GM19099 (cell line): ENCODE data around the gene FAM186B.

Source experiments
- POLR2A ChIP-seq: IDR thresholded peaks from 3 replicates; pipeline ENCODE4 v1.6.1; 2011; ENCODE audit warnings: low read depth; ENCODE audit not compliant: insufficient read length; ENCODE audit errors: extremely low read depth

FAM186B gene

DNA sequence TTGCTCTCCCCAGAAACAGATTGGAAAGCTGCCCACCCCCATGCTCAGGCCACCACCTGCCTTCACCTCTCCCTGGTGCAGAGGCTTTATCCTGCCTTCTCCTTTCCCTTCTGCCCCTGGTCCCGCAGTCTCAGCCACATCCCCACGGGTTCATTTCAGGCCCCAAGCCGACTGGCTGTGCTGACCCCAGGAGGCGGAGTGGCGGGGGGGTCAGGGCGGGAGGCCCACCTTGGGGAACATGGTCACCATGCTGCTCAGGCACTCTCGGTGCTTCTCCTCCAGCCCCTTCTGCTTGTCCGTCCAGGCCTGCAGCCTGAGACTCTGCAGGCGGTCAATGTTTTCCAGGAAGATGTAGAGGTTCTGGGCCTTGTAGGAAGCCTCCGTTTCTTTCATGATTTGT, 6.9 kb downstream of the FAM186B start:
- TF ChIP-seq POLR2A, result no peak

DNA sequence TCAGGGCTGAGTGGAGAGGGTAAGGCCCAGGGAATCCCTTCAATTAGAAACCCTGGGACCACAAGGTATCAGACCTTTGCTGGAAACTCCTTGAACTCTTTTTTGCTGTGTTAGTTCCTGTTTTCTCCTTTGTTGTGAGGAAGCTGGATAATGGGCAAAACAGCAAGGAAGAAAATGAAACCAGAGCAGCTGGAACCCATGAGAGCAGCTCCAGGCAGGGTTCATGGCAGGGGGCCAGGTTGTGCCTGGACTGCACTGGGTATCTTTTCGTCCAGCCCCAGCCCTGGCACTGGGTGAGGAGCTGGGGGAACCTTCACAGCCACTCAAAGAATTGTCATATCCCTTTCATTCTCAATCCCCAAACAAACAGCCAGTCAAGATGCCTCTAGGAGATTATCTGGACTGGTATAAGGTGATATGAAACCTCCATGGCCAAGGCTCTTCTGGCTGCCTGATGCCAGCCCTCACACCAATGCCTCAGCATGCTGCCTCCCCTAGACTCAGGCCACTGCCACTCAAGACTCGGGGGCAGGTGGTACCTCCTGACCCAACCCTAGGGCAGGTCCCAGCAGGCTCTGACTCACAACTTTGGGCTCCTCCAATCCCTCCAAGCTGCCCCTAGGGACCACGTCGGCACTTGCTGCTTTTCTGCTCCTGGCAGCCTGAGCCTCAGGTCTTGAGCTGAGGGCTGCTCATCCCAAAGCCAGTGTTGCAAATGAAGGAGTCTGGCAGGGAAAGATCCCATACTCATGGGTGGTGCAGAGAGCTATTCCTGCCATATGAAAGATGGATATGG, 16.5 kb downstream of the FAM186B start:
- no peak for TF ChIP-seq POLR2A

DNA sequence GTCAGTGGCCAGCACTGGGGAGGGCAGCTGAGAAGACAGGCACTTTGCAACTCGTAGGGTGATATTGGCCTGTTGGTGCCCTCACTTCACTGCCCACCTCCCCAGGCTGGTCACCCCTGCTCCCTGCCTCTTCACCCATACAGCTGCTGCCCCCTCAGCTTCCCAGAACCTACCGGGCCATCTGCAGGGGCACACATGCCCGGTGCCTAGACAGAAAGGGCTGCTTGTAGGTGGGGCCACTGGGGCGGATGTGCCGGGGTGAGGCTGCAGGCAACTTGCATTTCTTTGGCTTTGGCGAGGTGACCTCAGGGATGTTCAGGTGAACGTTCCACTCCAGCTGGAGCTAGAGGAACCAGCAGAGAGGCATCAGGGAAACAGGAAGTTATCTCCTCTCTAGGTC, 17.2 kb downstream of the FAM186B start:
- TF ChIP-seq POLR2A, result no peak

DNA sequence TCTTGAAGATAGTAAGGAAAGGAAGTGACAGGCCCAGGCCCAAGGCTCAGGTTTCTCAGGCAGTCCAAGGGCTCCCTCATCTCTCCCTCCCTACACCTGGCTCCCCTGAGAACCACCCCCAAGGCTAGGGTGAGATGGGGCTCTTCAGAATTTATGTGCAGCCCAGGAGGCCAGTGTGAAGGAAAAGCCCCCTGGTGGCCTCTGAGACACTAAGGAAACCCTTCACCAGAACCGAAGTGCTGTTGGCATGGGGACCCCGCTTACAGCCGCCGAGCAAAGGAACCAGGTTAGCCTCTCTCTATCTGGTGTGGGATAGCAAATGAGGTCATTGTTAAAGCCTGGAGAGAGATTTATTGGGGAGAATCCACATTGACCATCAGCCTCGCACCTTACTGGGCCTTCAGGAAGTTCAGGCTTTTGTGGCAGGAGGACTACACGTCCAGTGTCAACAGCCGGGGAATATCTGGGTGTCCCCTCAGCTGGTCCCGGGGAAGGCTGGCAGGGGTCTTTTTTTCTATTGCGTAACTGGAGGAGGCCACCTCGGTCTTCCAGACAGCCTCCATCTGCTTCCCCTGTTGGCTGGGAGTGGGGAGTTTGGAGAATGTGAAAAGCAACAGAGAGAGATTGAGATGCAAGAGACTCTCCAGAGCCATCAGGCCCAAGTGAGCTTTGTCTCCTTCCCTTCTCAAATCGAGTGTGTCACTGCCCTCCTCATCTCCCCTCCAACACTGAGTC, 18.1 kb downstream of the FAM186B start:
- no peak for TF ChIP-seq POLR2A

DNA sequence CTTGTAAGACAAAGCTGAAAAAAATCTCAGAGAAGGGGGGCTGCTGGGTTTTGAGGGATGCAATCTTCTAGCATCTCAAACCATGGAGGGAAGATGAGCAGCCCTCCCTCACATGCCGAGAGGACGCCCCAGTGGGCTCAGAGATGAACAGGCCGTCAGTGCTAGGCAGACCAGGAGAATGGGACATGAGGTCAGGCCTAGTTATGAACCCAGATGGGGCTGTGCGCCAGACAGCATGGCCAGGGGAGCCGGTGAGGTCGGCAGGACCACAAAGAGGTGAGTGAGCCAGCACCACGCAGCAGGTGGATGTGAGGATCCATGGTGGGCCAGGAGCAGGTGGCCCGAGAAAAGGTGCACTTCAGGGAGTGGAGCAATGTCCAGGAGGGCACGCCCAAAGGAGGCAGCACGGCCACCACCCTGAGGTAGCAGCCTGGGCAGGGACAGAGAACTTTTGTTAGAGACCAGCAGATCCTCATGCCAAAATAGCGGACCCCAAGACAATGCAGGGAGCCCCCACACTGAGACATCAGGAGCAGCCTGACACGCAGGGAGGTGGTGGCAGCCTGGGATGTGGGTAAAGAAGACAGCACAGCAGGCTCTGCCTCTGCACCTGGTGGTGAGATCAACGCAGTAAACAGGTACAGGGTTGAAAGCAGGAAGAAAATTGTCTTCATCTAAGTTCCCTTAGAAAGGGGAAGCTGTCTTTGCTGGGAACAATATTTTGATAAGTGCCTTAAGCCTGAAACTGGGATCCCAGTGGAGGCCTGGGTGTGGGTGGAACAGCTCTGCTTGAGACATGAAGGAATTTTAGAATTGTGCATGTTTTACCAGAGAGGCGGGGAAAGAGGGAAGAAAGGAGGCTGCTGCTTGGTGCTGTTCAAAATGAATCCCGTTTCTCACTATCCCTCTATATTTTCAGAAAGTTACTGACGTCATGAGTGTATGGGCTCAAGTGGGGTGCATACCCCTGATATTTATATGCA, 19.7 kb downstream of the FAM186B start:
- no peak for TF ChIP-seq POLR2A

DNA sequence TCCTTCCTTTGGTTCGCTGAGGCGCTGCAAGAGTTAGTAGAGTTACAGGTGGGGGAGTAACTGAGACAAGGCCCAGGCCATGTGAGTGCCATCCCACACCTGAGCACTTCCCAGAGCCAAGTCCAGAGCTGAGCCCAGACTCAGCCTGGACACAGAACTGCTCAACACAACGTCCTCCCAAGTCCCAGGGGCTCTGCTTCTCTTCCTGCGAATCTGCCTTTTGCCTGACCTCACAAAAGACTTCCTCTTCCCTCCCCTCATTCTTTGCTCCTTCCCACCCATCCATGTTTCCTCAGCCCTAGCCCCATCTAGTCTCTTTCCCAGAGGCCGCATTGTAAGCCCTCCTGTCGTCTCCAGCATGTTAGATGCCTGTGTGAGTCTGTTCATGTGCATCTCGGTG, 20.8 kb downstream of the FAM186B start:
- no peak for TF ChIP-seq POLR2A

DNA sequence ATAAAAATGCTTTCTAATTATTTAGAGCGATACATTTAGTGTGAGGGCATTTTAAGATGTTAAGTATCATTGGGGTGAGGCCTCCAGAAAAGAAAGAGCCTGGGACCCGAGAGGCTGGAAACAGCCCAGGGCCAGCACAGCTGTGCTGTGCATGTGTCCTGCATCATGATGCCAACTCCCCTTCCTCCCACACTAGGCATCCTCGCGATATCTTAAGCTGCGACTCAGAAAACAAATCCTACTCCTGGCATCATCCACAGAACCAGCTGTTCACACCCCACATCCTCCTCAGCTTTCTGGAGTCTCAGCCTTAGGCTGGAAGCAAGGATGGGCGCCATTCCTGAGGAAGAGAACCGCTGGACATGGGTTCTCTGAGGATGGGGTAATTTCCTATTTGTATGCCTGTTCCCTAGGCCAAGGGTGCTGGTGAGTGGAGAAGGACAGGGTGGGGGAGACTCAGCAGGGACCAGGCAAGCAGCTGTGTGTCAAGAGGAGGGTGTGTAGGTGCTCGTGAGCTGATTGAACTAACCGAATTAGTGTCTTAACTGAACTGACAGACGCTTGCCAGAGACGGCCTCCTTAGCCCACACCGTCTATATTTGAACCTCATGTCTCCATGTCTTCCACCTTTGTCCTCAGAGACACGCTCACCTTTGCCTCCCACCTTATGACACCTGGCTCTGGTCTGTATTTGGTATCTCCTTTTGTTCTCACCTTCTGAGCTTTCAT, 21.9 kb downstream of the FAM186B start:
- TF ChIP-seq POLR2A, result no peak

DNA sequence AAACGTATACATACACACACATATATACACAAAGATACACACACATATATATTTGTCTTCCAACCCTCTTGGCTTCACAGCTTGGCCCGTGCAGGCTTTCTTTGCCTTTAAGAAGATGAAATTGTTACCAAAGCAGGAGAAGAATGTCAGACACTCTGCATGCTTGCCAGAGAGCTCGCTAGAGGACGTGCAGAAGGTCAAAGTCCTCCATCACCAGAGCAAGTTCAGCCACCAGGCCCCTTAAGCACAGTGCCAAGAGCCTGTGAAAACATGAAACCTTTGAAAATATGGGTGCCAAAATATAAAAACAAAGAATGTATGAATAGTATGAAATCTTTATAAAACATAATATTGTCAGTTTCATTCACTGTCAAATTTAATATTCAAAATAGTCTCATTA, 22.6 kb downstream of the FAM186B start:
- no peak for TF ChIP-seq POLR2A

DNA sequence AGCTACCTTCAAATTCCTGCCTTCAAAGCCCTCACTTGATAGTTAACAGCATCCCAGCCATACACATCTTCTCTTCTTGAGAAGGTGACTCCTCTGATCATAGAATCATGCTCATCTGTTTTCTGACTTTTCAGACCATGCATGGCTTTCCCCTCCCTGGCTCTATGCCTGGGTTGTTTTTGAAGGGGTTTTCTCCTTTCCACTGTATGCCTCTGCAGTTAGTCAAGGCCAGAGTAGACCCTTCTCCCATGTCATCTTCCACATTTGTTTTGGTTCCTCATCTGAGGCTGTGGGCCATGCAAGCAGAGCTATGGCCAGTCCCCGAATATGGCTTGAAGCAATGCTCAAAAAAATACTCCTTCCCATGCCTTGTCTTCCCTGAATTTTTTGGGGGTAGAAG, 23.2 kb downstream of the FAM186B start:
- no peak for TF ChIP-seq POLR2A

DNA sequence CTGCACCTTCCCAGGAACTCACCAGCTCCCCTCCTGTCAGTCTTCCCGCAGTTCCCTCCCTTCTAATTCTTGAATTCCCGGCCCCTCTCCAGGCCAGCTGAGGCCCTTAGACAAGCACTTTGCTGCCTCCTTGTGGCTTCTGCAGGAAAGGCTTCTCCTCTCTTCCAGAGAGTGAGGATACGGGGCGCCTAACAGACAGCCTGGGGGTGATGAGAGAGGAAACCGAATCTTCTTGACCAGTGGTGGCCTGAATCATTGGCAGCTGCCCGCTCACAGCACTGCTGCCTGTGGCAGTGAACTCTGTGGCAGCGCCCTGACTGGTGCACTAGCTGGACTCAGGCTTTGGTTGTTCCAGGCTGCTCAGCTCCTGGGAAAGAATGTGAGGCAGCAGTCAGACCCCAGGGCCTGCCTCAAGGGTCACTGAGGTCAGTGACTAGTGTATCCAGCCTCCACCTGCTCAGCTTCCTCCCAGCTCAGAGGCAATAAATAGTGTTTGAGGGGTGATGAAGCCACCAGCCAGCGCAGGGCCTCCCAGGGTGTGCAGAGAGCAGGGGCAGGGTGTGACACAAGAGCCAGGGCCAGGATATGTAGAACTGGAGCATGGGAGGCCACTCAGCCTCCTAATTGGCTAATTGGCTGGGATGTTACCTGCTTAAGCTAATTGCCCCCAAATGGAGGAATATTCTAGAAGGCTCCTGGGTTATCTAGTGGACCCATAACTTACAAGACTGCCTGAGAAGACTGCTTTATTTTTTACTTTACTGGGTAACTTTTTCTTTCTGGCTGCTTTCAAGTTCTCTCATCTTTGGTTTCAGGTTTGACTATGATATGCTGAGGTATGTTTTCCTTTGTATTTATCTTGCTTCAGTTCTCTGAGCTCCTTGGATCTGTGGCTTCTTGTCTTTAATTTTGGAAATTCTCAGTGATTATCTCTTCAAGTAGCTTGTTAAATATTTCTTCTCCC, 24.6 kb downstream of the FAM186B start:
- TF ChIP-seq POLR2A, result no peak

DNA sequence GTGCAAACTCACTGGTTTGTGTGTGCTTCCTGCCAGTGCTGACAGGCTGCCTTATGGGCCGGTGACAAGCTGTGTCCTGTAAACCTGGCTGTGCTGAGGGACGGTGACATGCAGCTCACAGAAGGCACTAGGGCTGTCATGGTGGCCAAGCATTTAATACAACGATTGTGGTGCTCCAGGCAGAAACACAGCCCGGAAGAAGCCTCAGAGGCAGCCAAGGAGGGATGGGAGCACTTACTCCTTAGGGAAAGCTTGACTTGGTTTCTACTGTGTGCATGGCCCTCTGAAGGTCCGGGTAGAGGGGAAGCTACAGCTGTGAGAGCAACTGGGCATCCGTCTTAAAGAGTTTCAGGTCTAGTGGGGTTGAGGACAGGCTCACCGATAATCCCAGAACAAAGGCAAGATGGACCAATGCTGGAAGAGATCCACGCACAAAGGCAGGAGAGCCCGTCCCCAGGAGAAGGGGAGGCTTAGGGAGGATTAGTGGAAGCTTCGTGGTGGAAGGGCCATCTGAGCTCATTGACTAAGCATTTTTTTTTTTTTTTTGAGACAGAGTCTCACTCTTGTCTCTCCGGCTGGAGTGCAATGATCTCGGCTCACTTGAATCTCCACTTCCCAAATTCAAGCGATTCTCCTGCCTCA, 26.8 kb downstream of the FAM186B start:
- TF ChIP-seq POLR2A, result no peak

DNA sequence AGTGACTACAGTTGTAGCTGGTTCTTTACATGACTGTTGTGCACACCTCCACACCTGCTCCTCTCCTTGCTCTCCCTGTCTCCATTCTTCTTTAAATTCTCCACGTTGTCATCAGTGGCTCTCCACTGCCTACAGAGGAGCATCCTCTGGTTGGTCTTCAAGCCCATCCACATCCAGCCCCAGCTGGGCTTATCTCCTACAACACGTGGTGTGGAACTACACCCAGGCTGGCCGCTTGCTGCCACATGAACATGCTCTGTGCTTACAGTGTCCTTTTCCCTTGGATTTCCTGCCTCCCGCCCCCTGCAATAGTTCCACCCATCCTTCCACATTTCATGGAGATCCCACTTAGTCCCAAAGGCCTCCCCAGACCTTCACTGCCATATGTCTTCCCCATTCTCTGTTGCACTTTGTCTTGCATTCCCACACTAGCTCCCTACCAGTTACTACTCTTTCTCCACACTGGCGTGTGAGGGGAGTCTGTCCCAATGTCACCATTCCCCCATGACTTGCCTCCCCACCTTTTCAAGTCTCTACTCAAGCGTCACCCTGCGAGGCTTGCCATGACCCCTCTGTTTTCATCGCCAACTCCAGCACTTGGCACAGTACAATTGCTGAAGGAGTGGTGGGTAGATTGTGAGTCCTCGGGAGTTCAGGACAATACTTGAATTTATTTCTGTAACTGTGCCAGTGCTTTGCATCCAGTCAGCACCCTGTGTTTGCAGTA, 27.7 kb downstream of the FAM186B start:
- TF ChIP-seq POLR2A, result no peak
